ENCODE results near the gene SVOP.

DNA sequence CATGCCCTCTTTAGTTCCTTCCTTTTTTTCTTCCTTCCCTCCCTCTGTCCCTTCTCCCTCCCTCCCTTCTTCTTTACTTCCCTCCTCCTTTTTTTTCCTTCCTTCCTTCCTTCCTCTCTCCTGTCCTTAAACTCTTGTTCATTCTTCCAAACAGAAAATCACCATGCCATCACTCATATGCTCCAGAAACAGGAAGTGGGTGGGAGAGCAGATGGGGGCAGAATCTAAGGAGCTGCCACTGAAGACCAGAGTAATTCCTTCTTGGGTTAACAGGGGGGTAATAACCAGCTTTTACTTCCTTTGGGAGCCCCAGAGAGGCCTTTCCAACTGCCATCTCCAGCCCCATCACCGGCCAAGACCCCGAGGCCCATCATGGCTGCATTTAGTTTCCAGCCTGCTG is 51.2 kb downstream of the SVOP start:
- TF ChIP-seq POLR2A (IDR thresholded peaks at IDR 0.05): no peak
- TF ChIP-seq, protein P1, sequence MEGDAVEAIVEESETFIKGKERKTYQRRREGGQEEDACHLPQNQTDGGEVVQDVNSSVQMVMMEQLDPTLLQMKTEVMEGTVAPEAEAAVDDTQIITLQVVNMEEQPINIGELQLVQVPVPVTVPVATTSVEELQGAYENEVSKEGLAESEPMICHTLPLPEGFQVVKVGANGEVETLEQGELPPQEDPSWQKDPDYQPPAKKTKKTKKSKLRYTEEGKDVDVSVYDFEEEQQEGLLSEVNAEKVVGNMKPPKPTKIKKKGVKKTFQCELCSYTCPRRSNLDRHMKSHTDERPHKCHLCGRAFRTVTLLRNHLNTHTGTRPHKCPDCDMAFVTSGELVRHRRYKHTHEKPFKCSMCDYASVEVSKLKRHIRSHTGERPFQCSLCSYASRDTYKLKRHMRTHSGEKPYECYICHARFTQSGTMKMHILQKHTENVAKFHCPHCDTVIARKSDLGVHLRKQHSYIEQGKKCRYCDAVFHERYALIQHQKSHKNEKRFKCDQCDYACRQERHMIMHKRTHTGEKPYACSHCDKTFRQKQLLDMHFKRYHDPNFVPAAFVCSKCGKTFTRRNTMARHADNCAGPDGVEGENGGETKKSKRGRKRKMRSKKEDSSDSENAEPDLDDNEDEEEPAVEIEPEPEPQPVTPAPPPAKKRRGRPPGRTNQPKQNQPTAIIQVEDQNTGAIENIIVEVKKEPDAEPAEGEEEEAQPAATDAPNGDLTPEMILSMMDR (IDR thresholded peaks at IDR 0.05): no peak
- no peak for TF ChIP-seq EP300 (IDR thresholded peaks at IDR 0.05)

All from tibial nerve (tissue), 4 donors.